H9 (cell line): ENCODE results near the gene FAM171A1. TPM values are rescaled to one million over a fixed set of nuclear protein-coding genes. Genes with fewer than 3 reads are reported as not detected.

Experiments used
- DNase-seq: peaks from one replicate; pipeline ENCODE4 v3.0.0-alpha.2; 2017
- H2AFZ ChIP-seq: one replicate; pipeline ENCODE4 v1.6.1; 2013; ENCODE audit warnings: mild to moderate bottlenecking, low read length, control low read depth, moderate library complexity
- H2AK5ac ChIP-seq: 2 replicates; pipeline ENCODE4 v1.6.1; 2013; ENCODE audit warnings: low read length, control low read depth, mixed read lengths; ENCODE audit not compliant: insufficient read length
- H2BK120ac ChIP-seq: one replicate; pipeline ENCODE4 v1.6.1; 2013; ENCODE audit warnings: low read depth, mild to moderate bottlenecking, low read length, control low read depth, inconsistent platforms; ENCODE audit not compliant: poor library complexity, severe bottlenecking
- H2BK12ac ChIP-seq: 2 replicates; pipeline ENCODE4 v1.6.1; 2013; ENCODE audit warnings: low read length, control low read depth, mixed read lengths, low read depth; ENCODE audit not compliant: insufficient read length
- H2BK15ac ChIP-seq: 2 replicates; pipeline ENCODE4 v1.6.1; 2013; ENCODE audit warnings: low read depth, low read length, control low read depth
- H2BK20ac ChIP-seq: one replicate; pipeline ENCODE4 v1.6.1; 2013; ENCODE audit warnings: low read depth, mild to moderate bottlenecking, low read length, control low read depth, inconsistent platforms; ENCODE audit not compliant: poor library complexity, severe bottlenecking
- H2BK5ac ChIP-seq: 2 replicates; pipeline ENCODE4 v1.6.1; 2013; ENCODE audit warnings: low read length, control low read depth, mixed read lengths; ENCODE audit not compliant: insufficient read length
- H3K14ac ChIP-seq: 2 replicates; pipeline ENCODE4 v1.6.1; 2013; ENCODE audit warnings: low read length, control low read depth; ENCODE audit not compliant: insufficient read depth
- H3K18ac ChIP-seq: 2 replicates; pipeline ENCODE4 v1.6.1; 2013; ENCODE audit warnings: low read depth, mild to moderate bottlenecking, mixed read lengths, low read length, control low read depth; ENCODE audit not compliant: insufficient read length
- H3K23ac ChIP-seq: 2 replicates; pipeline ENCODE4 v1.6.1; 2013; ENCODE audit warnings: low read length, control low read depth, mixed read lengths, low read depth; ENCODE audit not compliant: insufficient read length
- H3K23me2 ChIP-seq: 2 replicates; pipeline ENCODE4 v1.6.1; 2013; ENCODE audit warnings: low read depth, mild to moderate bottlenecking, mixed read lengths, low read length, control low read depth; ENCODE audit not compliant: insufficient read length, poor library complexity, severe bottlenecking
- H3K27ac ChIP-seq: 2 replicates; pipeline ENCODE4 v1.5.1; 2013; ENCODE audit warnings: low read length, control low read depth, mixed read lengths, low read depth; ENCODE audit not compliant: insufficient read length
- H3K27me3 ChIP-seq: 2 replicates; pipeline ENCODE4 v1.6.1; 2013; ENCODE audit warnings: low read length, control low read depth, inconsistent platforms; ENCODE audit not compliant: insufficient read depth
- H3K4ac ChIP-seq: 2 replicates; pipeline ENCODE4 v1.6.1; 2013; ENCODE audit warnings: low read depth, mild to moderate bottlenecking, control low read depth, inconsistent platforms, low read length, moderate library complexity
- H3K4me1 ChIP-seq: 2 replicates; pipeline ENCODE4 v1.6.1; 2013; ENCODE audit warnings: low read length, control low read depth, inconsistent platforms; ENCODE audit not compliant: insufficient read depth
- H3K4me2 ChIP-seq: 2 replicates; pipeline ENCODE4 v1.6.1; 2013; ENCODE audit warnings: low read length, control low read depth, mixed read lengths; ENCODE audit not compliant: insufficient read length, insufficient read depth
- H3K56ac ChIP-seq: 2 replicates; pipeline ENCODE4 v1.6.1; 2013; ENCODE audit warnings: low read depth, mild to moderate bottlenecking, mixed read lengths, low read length, control low read depth; ENCODE audit not compliant: insufficient read length
- H3K79me1 ChIP-seq: 2 replicates; pipeline ENCODE4 v1.6.1; 2013; ENCODE audit warnings: low read depth, mild to moderate bottlenecking, moderate library complexity, low read length, control low read depth, inconsistent platforms; ENCODE audit not compliant: insufficient read depth, poor library complexity, severe bottlenecking
- H3K79me2 ChIP-seq: 2 replicates; pipeline ENCODE4 v1.6.1; 2013; ENCODE audit warnings: low read length, control low read depth, inconsistent platforms; ENCODE audit not compliant: insufficient read depth
- H3K9ac ChIP-seq: 2 replicates; pipeline ENCODE4 v1.6.1; 2013; ENCODE audit warnings: low read length, control low read depth, mixed read lengths; ENCODE audit not compliant: insufficient read length; ENCODE audit errors: extremely low read depth
- H3K9me3 ChIP-seq: one replicate; pipeline ENCODE4 v1.6.1; 2013; ENCODE audit warnings: low read depth, low read length, inconsistent platforms; ENCODE audit not compliant: control insufficient read depth
- H3T11ph ChIP-seq: one replicate; pipeline ENCODE4 v1.6.1; 2013; ENCODE audit warnings: mild to moderate bottlenecking, low read length, control low read depth, inconsistent platforms
- H4K20me1 ChIP-seq: one replicate; pipeline ENCODE4 v1.6.1; 2013; ENCODE audit not compliant: control insufficient read depth, insufficient read length, insufficient read depth
- H4K5ac ChIP-seq: 2 replicates; pipeline ENCODE4 v1.6.1; 2013; ENCODE audit warnings: low read depth, mild to moderate bottlenecking, mixed read lengths, low read length, control low read depth; ENCODE audit not compliant: insufficient read length
- H4K8ac ChIP-seq: replicated peaks from 2 replicates; pipeline ENCODE4 v1.6.1; 2013; ENCODE audit warnings: low read length, control low read depth, mixed read lengths, low read depth; ENCODE audit not compliant: insufficient read length
- H4K91ac ChIP-seq: 2 replicates; pipeline ENCODE4 v1.6.1; 2013; ENCODE audit warnings: low read depth, mild to moderate bottlenecking, moderate library complexity, mixed read lengths, low read length, control low read depth; ENCODE audit not compliant: insufficient read length
- H3K27ac Mint-ChIP-seq, 3 experiments: 2 replicates in 2 of 3; 3 replicates in 1 of 3; pipeline ENCODE4 v1.8.0; 2020 to 2021; ENCODE audit warnings: mixed read lengths in 3 of 3, mild to moderate bottlenecking in 1 of 3, moderate library complexity in 1 of 3
- H3K27me3 Mint-ChIP-seq: 2 replicates; pipeline ENCODE4 v1.8.0; 2021; ENCODE audit warnings: low read depth, mild to moderate bottlenecking, moderate library complexity, mixed read lengths
- H3K36me3 Mint-ChIP-seq, 3 experiments: 2 replicates in 2 of 3; 3 replicates in 1 of 3; pipeline ENCODE4 v1.8.0; 2020 to 2021; ENCODE audit warnings: low read depth in 3 of 3, mixed read lengths in 3 of 3; ENCODE audit not compliant: insufficient read depth in 1 of 3
- H3K4me1 Mint-ChIP-seq, 2 experiments: 2 replicates each; pipeline ENCODE4 v1.8.0; 2020; ENCODE audit warnings: mixed read lengths in 2 of 2
- H3K4me3 Mint-ChIP-seq, 2 experiments: 2 replicates in 1 of 2; 3 replicates in 1 of 2; pipeline ENCODE4 v1.8.0; 2020 to 2021; ENCODE audit warnings: mild to moderate bottlenecking in 2 of 2, mixed read lengths in 2 of 2, moderate library complexity in 1 of 2
- H3K9me3 Mint-ChIP-seq, 2 experiments: 2 replicates in 1 of 2; 3 replicates in 1 of 2; pipeline ENCODE4 v1.8.0; 2020; ENCODE audit warnings: mild to moderate bottlenecking in 2 of 2, mixed read lengths in 2 of 2, moderate library complexity in 1 of 2
- CTCF ChIP-seq: fragments of 200-600 bp; sonication (generic); conservative IDR thresholded peaks from 3 replicates; pipeline ENCODE4 v1.8.0; 2021; ENCODE audit warnings: antibody characterized with exemption, mild to moderate bottlenecking
- WGBS: extraction: QIAGEN DNeasy Blood & Tissue Kit; methylation state at CpG from one replicate; pipeline ENCODE4 v1.1.7; 2013; ENCODE audit warnings: missing lambda C conversion rate, low lambda C conversion rate, mixed read lengths; ENCODE audit not compliant: insufficient read length; ENCODE audit errors: extremely low coverage; 5-methylcytosine and 5-hydroxymethylcytosine counted together
- total RNA-seq: library from RNA; stranded (reverse); gene quantifications from 2 replicates; pipeline ENCODE4 v1.2.1, GENCODE V29; 2021

The FAM171A1 gene
- total RNA-seq, 1 experiment from 2014 or later, result 37.4 TPM

GRCh38 chr10:15232279-15232678 lies 138.8 kb downstream of the FAM171A1 start:
- Histone ChIP-seq H4K8ac (no peak overlapping the region), H3K9ac (no peak overlapping the region), H3K27ac (no peak overlapping the region), H2BK20ac (no peak overlapping the region), H4K20me1 (no peaks in the 10 kb centered on the region), H2BK5ac (no peak overlapping the region), H2AFZ (no peak overlapping the region), H2AK5ac (no peak overlapping the region), H3K4me2 (no peak overlapping the region), H2BK15ac (no peak overlapping the region), H4K91ac (no peak overlapping the region), H3K9me3 (no peaks in the 10 kb centered on the region), H3K23ac (no peak overlapping the region), H4K5ac (no peak overlapping the region), H3K27me3 (no peaks in the 10 kb centered on the region), H3T11ph (no peak overlapping the region), H3K4ac (no peak overlapping the region), H3K56ac (no peak overlapping the region), H3K14ac (no peak overlapping the region), H3K18ac (no peak overlapping the region), H3K79me2 (no peaks in the 10 kb centered on the region), H3K79me1 (no peaks in the 10 kb centered on the region), H2BK12ac (no peak overlapping the region), H3K4me1 (no peaks in the 10 kb centered on the region), H2BK120ac (no peak overlapping the region), H3K23me2 (no peaks in the 10 kb centered on the region)
- no CpG with 5 or more reads among the region's 8 CpGs for WGBS
- peaks cover 0 to 6% of the 10 kb centered on the region in 2 experiments; a peak in 1 of 5 replicates for H3K9me3 Mint-ChIP-seq
- TF ChIP-seq CTCF, result no peak
- no peak overlapping the region for H3K27ac Mint-ChIP-seq
- H3K4me1 Mint-ChIP-seq, result no peaks in the 10 kb centered on the region; a peak in 1 of 4 replicates
- H3K4me3 Mint-ChIP-seq, result no peak overlapping the region
- DNase-seq, result no peak
- H3K27me3 Mint-ChIP-seq, result no peaks in the 10 kb centered on the region
- H3K36me3 Mint-ChIP-seq, result peaks cover 0 to 7% (median under 1%) of the 10 kb centered on the region in 3 experiments; a peak in 3 of 7 replicates
